HG02759 (cell line): Measurements from ENCODE around the gene PCBP3.
"Not testable (repeated sequence)": the region's sequence is repeated elsewhere in the genome, so short reads cannot be mapped to it uniquely, and the experiment has no call there.

Source experiments
- ATAC-seq: cut with Tn5 transposase; IDR thresholded peaks from one replicate; pipeline ENCODE4 v1.9.1; 2021; ENCODE audit warnings: mild to moderate bottlenecking, moderate library complexity; ENCODE audit not compliant: unreplicated experiment

The PCBP3 gene

DNA sequence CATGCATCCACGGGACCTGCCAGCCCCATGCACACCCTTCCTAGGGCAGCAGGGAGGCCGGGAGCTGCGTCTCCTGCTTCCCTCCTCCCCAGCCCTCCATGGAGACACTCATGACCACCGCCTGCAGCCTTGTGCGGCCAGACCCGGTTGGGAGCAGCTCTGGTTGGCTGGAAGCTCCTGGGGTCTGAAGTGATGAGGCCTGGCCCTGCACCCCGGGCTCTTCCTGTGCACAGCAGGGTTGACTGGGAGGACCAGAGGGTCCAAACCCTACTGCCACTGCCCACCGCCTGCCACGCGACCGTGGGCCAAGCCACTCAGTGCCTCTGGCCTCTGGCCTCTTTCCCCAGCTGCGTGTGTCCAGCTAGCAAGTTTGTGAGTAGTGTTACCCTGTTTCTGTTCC lies 226.9 kb downstream of the PCBP3 start:
- no peak for ATAC-seq

GRCh38 chr21:45870851-45871615 lies 227.5 kb downstream of the PCBP3 start:
- ATAC-seq: no peak

- no peak for ATAC-seq
Observed at GRCh38 chr21:45871616-45872236, 228.2 kb downstream of the PCBP3 start.

GRCh38 chr21:45872471-45872870 lies 228.9 kb downstream of the PCBP3 start:
- ATAC-seq: no peak

GRCh38 chr21:45872902-45873301 lies 229.4 kb downstream of the PCBP3 start:
- no peak for ATAC-seq

DNA sequence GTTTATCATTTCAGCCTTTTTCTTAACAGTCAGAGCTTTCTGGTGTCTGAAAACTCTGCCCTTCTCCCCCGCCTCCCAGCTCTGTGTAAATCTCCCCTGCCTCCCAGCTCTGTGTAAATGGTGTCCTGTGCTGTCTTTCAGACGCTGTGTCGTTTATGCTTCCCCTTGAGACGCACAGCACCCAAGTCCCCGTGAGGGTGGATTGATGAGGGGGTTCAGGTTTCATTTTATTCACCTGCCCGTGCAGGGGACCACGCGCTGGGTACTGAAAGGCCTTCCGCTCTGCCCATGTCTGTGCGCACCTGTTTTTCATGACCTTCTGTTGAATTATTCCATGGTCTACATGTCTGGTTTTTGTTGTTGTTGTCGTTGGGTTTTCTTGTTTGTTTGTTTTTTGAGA lies 229.9 kb downstream of the PCBP3 start:
- no peak for ATAC-seq

DNA sequence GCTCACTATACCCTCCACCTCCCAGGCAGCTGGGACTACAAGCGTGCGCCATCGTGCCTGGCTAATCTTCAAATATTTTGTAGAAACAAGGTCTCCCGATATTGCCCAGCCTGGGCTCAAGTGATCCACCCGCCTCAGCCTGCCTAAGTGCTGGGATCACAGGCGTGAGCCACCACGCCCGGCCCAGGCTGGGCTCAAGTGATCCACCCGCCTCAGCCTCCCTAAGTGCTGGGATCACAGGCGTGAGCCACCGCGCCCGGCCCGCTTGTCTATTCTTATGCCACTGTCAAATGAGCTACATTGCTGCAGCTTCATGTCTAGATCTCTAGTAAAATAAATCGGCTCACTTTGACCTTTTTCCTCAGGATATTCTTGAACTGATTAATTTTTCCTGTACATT lies 230.3 kb downstream of the PCBP3 start:
- ATAC-seq: no peak

GRCh38 chr21:45874716-45875415 lies 231.3 kb downstream of the PCBP3 start:
- no peak for ATAC-seq

- no peak for ATAC-seq
Observed at GRCh38 chr21:45875416-45875760, 231.9 kb downstream of the PCBP3 start.

- ATAC-seq: no peak
Observed at GRCh38 chr21:45875881-45876280, 232.4 kb downstream of the PCBP3 start.

DNA sequence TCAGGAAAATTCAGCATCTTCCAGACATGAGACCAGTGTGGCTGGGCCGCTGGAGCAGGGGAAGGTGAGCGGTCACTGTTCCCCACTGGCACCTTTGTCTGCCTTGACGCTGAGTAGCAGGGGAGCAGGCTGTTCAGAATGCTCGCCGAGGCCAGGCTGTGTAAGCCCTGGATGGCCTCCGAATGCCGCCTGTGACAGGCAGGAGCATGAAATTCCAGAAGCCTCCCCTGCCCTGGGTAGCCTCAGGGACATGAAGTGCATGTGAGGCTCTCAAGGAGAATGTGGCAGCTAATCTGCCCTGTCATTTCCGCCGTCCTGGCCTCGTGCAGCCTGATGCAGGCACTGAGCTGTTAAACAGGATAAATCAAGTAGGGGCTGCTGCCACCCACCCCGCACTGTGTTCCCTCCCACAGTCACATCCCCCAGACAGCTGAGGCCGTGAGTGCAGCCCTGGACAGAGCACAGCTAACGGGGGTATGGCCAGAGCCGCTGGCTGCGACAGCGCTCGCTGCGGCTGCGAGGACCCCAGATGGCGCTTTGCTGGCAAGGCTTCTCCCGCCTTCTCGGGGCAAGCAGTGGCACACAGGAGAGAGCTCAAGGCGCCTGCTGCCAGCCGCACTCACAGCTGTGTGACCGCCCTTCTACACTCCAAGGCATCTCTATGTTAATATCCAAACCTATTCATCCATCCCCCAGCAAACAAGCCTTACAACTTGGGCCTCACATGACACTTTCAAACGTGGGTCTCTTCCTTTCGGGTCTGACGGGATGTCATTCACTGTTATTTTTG lies 233.1 kb downstream of the PCBP3 start:
- no peak for ATAC-seq

GRCh38 chr21:45877171-45877438 lies 233.6 kb downstream of the PCBP3 start:
- ATAC-seq: no peak

GRCh38 chr21:45877821-45878469 lies 234.4 kb downstream of the PCBP3 start:
- no peak for ATAC-seq

- ATAC-seq: no peak
Observed at GRCh38 chr21:45880097-45881068, 236.9 kb downstream of the PCBP3 start.

GRCh38 chr21:45882645-45883044 lies 239.1 kb downstream of the PCBP3 start:
- no peak for ATAC-seq

DNA sequence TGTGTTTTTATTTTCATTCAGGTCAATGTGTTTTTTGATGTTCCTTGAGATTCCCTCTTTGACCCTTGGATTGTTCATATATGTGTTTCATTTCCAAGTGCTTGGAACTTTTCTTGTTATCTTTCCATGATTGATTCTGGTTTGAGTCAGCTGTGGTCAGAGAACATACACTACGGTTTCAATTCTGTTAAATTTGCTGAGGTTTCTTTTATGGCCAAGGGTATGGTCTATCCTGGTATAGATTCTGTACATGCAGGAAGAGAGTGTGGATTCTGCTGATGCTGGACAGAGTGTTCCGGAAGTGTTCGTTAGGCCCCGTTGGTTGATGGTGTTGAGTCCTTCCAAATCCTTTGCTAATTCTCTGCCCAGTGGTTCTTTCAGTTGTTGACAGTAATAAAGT lies 239.6 kb downstream of the PCBP3 start:
- no peak for ATAC-seq

DNA sequence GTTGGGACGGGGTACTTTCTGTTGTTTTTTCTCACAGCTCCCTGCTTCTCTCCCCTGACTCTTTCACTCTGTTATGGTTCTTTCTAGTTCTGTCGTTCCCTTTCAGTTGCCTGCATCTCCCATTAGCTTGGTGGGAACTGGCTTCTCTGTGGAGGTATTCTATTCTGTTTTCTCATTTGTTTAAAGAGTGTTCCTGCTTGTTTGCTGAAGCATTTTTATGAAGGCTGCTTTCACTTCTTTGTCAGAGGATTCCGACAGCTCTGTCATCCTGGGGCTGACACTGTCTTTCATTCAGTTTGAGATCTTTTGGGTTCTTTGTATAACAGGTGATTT lies 242.0 kb downstream of the PCBP3 start:
- no peak for ATAC-seq

GRCh38 chr21:45885930-45886601 lies 242.5 kb downstream of the PCBP3 start:
- ATAC-seq: not testable (repeated sequence)

DNA sequence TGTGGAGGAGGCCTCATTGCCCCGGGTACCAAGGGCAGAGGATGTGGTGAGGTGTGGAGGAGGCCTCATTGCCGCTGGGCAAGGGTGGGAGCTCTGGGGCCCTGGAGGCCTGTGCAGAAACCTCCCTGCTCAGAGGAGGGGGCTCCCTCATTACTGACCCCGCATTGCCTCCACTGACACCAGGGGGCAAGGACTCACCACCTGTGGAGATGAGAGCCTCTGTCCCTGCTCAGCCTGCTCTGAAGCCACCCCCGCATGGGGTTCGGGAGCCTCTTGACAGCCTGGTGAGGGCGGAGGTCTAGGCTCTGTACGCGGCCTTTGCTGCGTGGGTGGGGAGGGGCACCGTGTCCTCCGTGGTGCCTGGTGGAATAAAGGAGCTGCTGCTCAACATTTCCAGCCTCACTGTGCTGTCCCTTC lies 243.1 kb downstream of the PCBP3 start:
- no peak for ATAC-seq
